Activated T-helper 2 cell treated with anti-CD3 and anti-CD28 coated beads, Interferon-gamma antibody, Interleukin-2, Interleukin-4, amounts not matched to agents 10 μg/mL and 5 μg/mL and 100 μg/mL, durations not matched to agents 14 hours and 24 hours and 36 hours (primary cell): ENCODE results near the gene CIAO1. TPM values are rescaled to one million over a fixed set of nuclear protein-coding genes. Genes with fewer than 3 reads are reported as not detected.

Experiments used
- DNase-seq: peaks from one replicate; pipeline ENCODE4 v3.0.0; 2021; ENCODE audit warnings: low spot score
- H3K27ac Mint-ChIP-seq: one replicate; pipeline ENCODE4 v1.8.0; 2021; ENCODE audit warnings: mixed read lengths
- H3K27me3 Mint-ChIP-seq: one replicate; pipeline ENCODE4 v1.8.0; 2021; ENCODE audit warnings: low read depth, mixed read lengths
- H3K36me3 Mint-ChIP-seq: one replicate; pipeline ENCODE4 v1.8.0; 2021; ENCODE audit warnings: low read depth, mixed read lengths
- H3K4me1 Mint-ChIP-seq: one replicate; pipeline ENCODE4 v1.8.0; 2021; ENCODE audit warnings: low read depth, mixed read lengths
- H3K4me3 Mint-ChIP-seq: one replicate; pipeline ENCODE4 v1.8.0; 2021; ENCODE audit warnings: low read depth, mild to moderate bottlenecking, moderate library complexity, mixed read lengths
- H3K9me3 Mint-ChIP-seq: one replicate; pipeline ENCODE4 v1.8.0; 2021; ENCODE audit warnings: mixed read lengths
- intact Hi-C: fragments of 100-400 bp; cut with micrococcal nuclease; formaldehyde crosslinking; loops from one replicate; pipeline ENCODE4 v1.15.1; 2023
- total RNA-seq: library from RNA; stranded (reverse); gene quantifications from 2 replicates; pipeline ENCODE4 v1.2.3, GENCODE V29; 2022

CIAO1 gene
- total RNA-seq, 1 donor from 2014 or later: 93.9 TPM

- no peak for DNase-seq
- intact Hi-C loops: loop anchor here (1.0 kb wide), 4 partner anchors 15 to 40 kb away; partner anchors contain the start of genes CIAO1 and NCAPH
- Mint-ChIP-seq H3K9me3 (no peaks in the 10 kb centered on the region), H3K27ac (peak overlapping the region; percentile 94), H3K4me1 (peaks cover 44% of the 10 kb centered on the region), H3K4me3 (peak overlapping the region; percentile 95), H3K36me3 (peaks cover 61% of the 10 kb centered on the region), H3K27me3 (no peaks in the 10 kb centered on the region)
These were observed 39.9 kb downstream of the CIAO1 start for GRCh38 chr2:96305979-96306308.

GRCh38 chr2:96306370-96306769 lies 40.3 kb downstream of the CIAO1 start:
- H3K36me3 Mint-ChIP-seq: peaks cover 56% of the 10 kb centered on the region
- H3K4me1 Mint-ChIP-seq: peaks cover 41% of the 10 kb centered on the region
- intact Hi-C loops: no loop called here
- no peak for DNase-seq
- peak overlapping the region; percentile 95 for H3K4me3 Mint-ChIP-seq
- H3K27me3 Mint-ChIP-seq: no peaks in the 10 kb centered on the region
- peak overlapping the region; percentile 94 for H3K27ac Mint-ChIP-seq
- H3K9me3 Mint-ChIP-seq: no peaks in the 10 kb centered on the region

- peaks cover 40% of the 10 kb centered on the region for H3K36me3 Mint-ChIP-seq
- intact Hi-C loops: no loop called here
- H3K9me3 Mint-ChIP-seq: no peaks in the 10 kb centered on the region
- H3K27me3 Mint-ChIP-seq: no peaks in the 10 kb centered on the region
- H3K4me3 Mint-ChIP-seq: no peak overlapping the region
- H3K27ac Mint-ChIP-seq: no peak overlapping the region
- DNase-seq: no peak
- peaks cover 36% of the 10 kb centered on the region for H3K4me1 Mint-ChIP-seq
These were observed 42.2 kb downstream of the CIAO1 start for GRCh38 chr2:96308248-96308647.

GRCh38 chr2:96315005-96315399 lies 49.0 kb downstream of the CIAO1 start:
- Mint-ChIP-seq H3K4me3 (peak overlapping the region; percentile 54), H3K27me3 (no peaks in the 10 kb centered on the region), H3K27ac (peak overlapping the region; percentile 82), H3K4me1 (peaks cover 45% of the 10 kb centered on the region), H3K36me3 (peaks cover 29% of the 10 kb centered on the region), H3K9me3 (no peaks in the 10 kb centered on the region)
- intact Hi-C loops: no loop called here
- no peak for DNase-seq

GRCh38 chr2:96315400-96316071 lies 49.5 kb downstream of the CIAO1 start:
- Mint-ChIP-seq H3K9me3 (no peaks in the 10 kb centered on the region), H3K4me3 (peak overlapping the region; percentile 54), H3K27me3 (no peaks in the 10 kb centered on the region), H3K4me1 (peaks cover 46% of the 10 kb centered on the region), H3K27ac (peak overlapping the region; percentile 82), H3K36me3 (peaks cover 26% of the 10 kb centered on the region)
- DNase-seq: no peak
- intact Hi-C loops: no loop called here

GRCh38 chr2:96316999-96317398 lies 51.0 kb downstream of the CIAO1 start:
- Mint-ChIP-seq H3K4me3 (no peak overlapping the region), H3K27me3 (no peaks in the 10 kb centered on the region), H3K27ac (no peak overlapping the region), H3K36me3 (peaks cover 26% of the 10 kb centered on the region), H3K9me3 (no peaks in the 10 kb centered on the region), H3K4me1 (peaks cover 46% of the 10 kb centered on the region)
- no peak for DNase-seq
- intact Hi-C loops: no loop called here

- no peaks in the 10 kb centered on the region for H3K27me3 Mint-ChIP-seq
- H3K9me3 Mint-ChIP-seq: no peaks in the 10 kb centered on the region
- peaks cover 26% of the 10 kb centered on the region for H3K36me3 Mint-ChIP-seq
- no peak for DNase-seq
- H3K27ac Mint-ChIP-seq: no peak overlapping the region
- intact Hi-C loops: no loop called here
- peaks cover 45% of the 10 kb centered on the region for H3K4me1 Mint-ChIP-seq
- peak overlapping the region; percentile 60 for H3K4me3 Mint-ChIP-seq
These were observed 51.6 kb downstream of the CIAO1 start for GRCh38 chr2:96317584-96317997.

GRCh38 chr2:96318723-96319122 lies 52.7 kb downstream of the CIAO1 start:
- intact Hi-C loops: no loop called here
- peak overlapping the region; percentile 64 for H3K4me3 Mint-ChIP-seq
- peaks cover 26% of the 10 kb centered on the region for H3K36me3 Mint-ChIP-seq
- H3K4me1 Mint-ChIP-seq: peaks cover 52% of the 10 kb centered on the region
- DNase-seq: no peak
- H3K9me3 Mint-ChIP-seq: no peaks in the 10 kb centered on the region
- no peaks in the 10 kb centered on the region for H3K27me3 Mint-ChIP-seq
- H3K27ac Mint-ChIP-seq: peak overlapping the region; percentile 11

- Mint-ChIP-seq H3K4me3 (peak overlapping the region; percentile 64), H3K27ac (peak overlapping the region; percentile 11), H3K4me1 (peaks cover 58% of the 10 kb centered on the region), H3K27me3 (no peaks in the 10 kb centered on the region), H3K36me3 (peaks cover 26% of the 10 kb centered on the region), H3K9me3 (no peaks in the 10 kb centered on the region)
- no peak for DNase-seq
- intact Hi-C loops: no loop called here
These were observed 53.4 kb downstream of the CIAO1 start for GRCh38 chr2:96319396-96319795.

GRCh38 chr2:96320326-96320725 lies 54.3 kb downstream of the CIAO1 start:
- Mint-ChIP-seq H3K4me3 (peak overlapping the region; percentile 88), H3K9me3 (no peaks in the 10 kb centered on the region), H3K27me3 (no peaks in the 10 kb centered on the region), H3K27ac (peak overlapping the region; percentile 86), H3K36me3 (peaks cover 22% of the 10 kb centered on the region), H3K4me1 (peaks cover 56% of the 10 kb centered on the region)
- intact Hi-C loops: loop anchor here (5.0 to 10.0 kb wide), 3 partner anchors 116 to 217 kb away; partner anchors contain the start of genes ARID5A, DUSP2 and STARD7
- DNase-seq: no peak

- no peak for DNase-seq
- H3K27me3 Mint-ChIP-seq: no peaks in the 10 kb centered on the region
- no peaks in the 10 kb centered on the region for H3K9me3 Mint-ChIP-seq
- peaks cover 26% of the 10 kb centered on the region for H3K36me3 Mint-ChIP-seq
- H3K4me3 Mint-ChIP-seq: peak overlapping the region; percentile 88
- peak overlapping the region; percentile 86 for H3K27ac Mint-ChIP-seq
- intact Hi-C loops: loop anchor here (1.0 to 10.0 kb wide), 4 partner anchors 16 to 216 kb away; partner anchors contain the start of genes ARID5A, DUSP2, SNRNP200 and STARD7
- peaks cover 54% of the 10 kb centered on the region for H3K4me1 Mint-ChIP-seq
These were observed 55.0 kb downstream of the CIAO1 start for GRCh38 chr2:96320728-96321622.
